SK-N-MC (cell line): ENCODE data around the gene AGPAT2.

ENCODE experiments used
- DNase-seq: peaks from one replicate; pipeline ENCODE4 v3.0.0-alpha.2; 2011; ENCODE audit warnings: low read depth, low spot score
- H3K27ac ChIP-seq: fragments of 200-600 bp; sonication (generic); 2 replicates; pipeline ENCODE4 v1.5.1; 2016; ENCODE audit warnings: mixed run types
- H3K36me3 ChIP-seq: fragments of 200-600 bp; sonication (generic); 2 replicates; pipeline ENCODE4 v1.6.1; 2017; ENCODE audit warnings: antibody characterized with exemption, low read length, mixed read lengths; ENCODE audit not compliant: insufficient read depth
- H3K4me3 ChIP-seq: fragments of 200-600 bp; sonication (generic); 2 replicates; pipeline ENCODE4 v1.5.1; 2016
- H3K9ac ChIP-seq: fragments of 200-600 bp; sonication (generic); 2 replicates; pipeline ENCODE4 v1.8.0; 2017; ENCODE audit warnings: mixed run types, mixed read lengths; ENCODE audit not compliant: insufficient read length
- H3K9me3 ChIP-seq: fragments of 200-600 bp; sonication (generic); 2 replicates; pipeline ENCODE4 v1.6.1; 2017; ENCODE audit warnings: low read depth, mild to moderate bottlenecking, antibody characterized with exemption, low read length, moderate library complexity, mixed read lengths
- EZH2 ChIP-seq: fragments of 200-600 bp; sonication (generic); IDR thresholded peaks from one replicate; pipeline ENCODE4 v1.6.1; 2017; ENCODE audit warnings: antibody characterized with exemption
- FOXP2 ChIP-seq: optimal IDR thresholded peaks from 2 replicates; pipeline ENCODE3; 2011; ENCODE audit warnings: mild to moderate bottlenecking, moderate library complexity; ENCODE audit not compliant: insufficient read depth; ENCODE audit errors: extremely low read length, control extremely low read depth
- POLR2AphosphoS5 ChIP-seq: IDR thresholded peaks from 2 replicates; pipeline ENCODE4 v1.6.1; 2012; ENCODE audit warnings: mild to moderate bottlenecking, low read depth, low read length, borderline replicate concordance

AGPAT2 gene

DNA sequence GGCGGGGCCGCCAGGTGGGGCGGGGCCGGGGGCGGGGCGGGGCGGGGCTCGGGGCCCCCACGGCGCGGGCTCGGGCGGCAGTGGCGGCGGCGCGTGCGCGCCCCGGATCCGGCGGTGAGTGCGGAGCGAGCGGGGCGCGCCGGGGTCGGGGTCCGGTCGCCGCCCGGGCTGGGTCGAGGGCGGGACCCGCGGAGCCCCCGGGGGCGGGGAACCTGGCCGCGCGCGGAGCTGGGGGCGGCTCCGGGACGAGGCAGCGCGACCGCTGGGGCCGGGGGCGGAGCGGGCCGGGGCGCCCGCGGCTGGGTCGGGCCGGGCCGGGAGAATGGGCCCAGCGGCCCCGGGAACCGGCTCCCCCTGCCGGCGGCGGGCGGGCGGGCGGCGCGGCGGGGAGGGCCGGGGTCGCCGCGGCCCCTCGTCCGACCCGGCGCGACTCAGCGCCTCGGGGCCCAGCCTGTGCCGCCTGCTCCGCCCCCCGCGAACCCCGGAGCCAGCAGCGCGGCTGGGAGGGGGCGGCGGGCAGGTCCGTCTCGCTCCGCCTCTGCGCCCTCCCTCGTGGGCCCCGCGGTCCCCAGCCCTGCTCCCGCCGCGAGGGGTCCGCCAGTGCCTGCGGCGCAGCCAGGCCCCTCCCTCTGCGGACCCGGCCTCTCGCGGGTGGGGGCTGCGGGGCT, 21.4 kb downstream of the AGPAT2 start:
- Histone ChIP-seq H3K4me3 (peak overlapping the region; percentile 76), H3K9me3 (no peaks in the 10 kb centered on the region), H3K9ac (peak overlapping the region; percentile 65), H3K27ac (no peak overlapping the region), H3K36me3 (no peaks in the 10 kb centered on the region)
- no peak for TF ChIP-seq POLR2AphosphoS5
- TF ChIP-seq FOXP2 = no peak
- TF ChIP-seq EZH2 = no peak
- no peak for DNase-seq

DNA sequence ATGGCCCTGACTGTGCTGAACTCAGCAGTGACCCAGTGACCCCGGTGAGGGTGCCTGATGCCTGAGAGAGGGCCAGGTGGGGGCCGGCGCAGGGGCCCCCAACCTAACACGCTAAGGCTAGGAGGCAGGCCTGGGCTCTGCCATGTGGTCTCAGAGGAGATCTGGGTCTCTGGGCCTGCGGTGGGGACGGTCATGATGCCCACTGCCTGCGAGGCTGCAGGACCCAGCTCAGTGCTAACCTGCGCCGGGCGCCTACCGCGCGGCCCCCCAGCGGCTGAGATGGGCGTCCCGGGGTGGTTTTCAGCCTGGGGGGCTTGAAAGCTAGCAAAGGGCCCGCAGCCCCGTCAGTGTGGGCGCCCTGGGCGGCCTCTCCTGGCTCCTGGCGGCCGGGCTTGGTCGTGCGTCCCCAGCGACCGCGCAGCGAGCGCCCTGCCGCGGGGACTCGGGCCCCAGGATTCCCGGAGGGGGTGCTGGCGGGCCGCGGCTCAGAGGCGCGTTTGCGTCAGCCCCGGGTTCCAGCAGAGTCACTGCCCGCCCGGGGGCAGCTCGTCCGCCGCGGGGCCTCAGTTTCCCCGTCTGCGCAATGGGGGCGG, 22.1 kb downstream of the AGPAT2 start:
- Histone ChIP-seq H3K36me3 (no peaks in the 10 kb centered on the region), H3K9me3 (no peaks in the 10 kb centered on the region), H3K27ac (no peak overlapping the region), H3K9ac (no peak overlapping the region), H3K4me3 (peak overlapping the region; percentile 49; the same call in 1 of the 2 replicates)
- no peak for DNase-seq
- no peak for TF ChIP-seq POLR2AphosphoS5
- no peak for TF ChIP-seq FOXP2
- no peak for TF ChIP-seq EZH2

DNA sequence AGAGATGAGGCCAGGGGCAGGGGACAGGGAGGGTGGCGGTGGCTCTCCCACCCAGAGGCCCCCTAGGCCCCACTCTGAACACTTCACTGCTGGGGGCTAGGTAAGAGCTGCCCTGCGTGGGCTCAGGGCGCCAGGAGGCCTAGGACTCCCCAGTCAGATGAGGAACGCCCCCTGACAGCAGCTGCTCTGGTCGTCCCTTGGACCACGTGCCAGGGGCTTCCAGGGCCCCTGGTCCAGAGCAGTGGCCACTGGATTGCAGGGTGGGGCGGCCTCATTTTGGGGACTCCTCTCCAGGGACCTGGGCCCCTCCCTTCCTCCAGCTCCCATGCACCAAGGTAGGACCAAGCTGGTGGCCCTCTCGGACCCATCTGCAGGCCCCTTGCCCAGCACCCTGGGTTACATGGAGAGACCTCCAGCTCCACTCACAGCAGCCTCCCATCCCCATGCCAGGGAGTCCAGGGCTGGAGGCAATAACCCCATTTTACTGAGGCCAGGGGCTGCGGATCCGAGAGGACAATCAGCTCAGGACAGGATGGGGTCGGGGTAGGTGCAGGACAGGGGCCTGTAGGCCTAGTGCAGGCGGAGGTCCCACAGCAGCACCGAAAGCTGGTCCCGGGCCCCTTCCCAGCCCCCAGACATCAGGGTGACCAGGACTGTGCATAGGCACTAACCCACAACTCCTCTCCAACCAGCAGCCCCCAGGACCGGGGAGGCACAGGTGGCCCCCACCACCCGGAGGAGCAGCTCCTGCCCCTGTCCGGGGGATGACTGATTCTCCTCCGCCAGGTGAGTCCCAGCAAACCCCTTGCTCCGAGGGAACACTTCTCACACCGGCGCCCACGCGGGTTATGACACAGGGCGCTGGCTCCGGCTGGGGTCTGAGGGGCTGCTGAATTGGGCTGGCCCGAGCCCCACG, 23.0 kb downstream of the AGPAT2 start:
- Histone ChIP-seq H3K9me3 (no peaks in the 10 kb centered on the region), H3K27ac (no peak overlapping the region), H3K36me3 (no peaks in the 10 kb centered on the region), H3K4me3 (no peak overlapping the region), H3K9ac (no peak overlapping the region)
- TF ChIP-seq FOXP2 = no peak
- TF ChIP-seq EZH2 = no peak
- TF ChIP-seq POLR2AphosphoS5 = no peak
- no peak for DNase-seq

DNA sequence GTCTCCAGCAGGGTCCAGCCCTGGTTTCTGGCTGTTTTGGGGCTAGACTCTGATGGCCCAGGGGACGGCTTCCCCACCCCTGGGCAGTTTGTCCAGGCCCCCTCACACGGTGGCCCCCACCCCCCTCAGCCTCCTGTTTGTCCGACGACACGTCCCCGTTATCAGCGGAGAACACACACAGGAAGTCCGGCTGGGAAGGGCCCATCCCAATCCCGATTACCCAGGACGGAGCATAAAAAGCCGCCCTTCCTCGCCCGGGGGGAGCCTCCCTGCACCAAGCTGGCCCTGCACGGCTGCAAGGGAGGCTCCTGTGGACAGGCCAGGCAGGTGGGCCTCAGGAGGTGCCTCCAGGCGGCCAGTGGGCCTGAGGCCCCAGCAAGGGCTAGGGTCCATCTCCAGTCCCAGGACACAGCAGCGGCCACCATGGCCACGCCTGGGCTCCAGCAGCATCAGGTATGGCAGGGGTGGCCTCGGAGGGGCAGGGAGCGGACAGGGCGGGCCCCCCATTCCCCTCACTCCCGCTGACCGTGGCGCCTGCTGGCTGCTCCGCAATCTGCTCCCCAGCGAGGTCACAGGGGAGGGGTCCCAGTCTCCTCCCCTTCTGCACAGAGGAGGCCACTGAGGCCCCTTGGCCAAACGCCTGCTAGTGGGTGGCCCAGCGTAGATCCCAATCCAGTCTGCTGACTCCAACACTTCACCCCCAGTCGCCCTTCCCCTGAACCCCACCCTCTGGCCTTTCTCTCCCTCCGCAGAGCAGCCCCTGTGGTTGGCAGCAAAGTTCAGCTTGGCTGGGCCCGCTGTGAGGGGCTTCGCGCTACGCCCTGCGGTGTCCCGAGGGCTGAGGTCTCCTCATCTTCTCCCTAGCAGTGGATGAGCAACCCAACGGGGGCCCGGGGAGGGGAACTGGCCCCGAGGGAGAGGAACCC, 24.3 kb downstream of the AGPAT2 start, which contains the start of gene EGFL7:
EGFL7 (plus strand) TSS at position 261 of the 926 bp plus-strand sequence. CDS start 5,367 bp downstream, outside the sequence.
- H3K9me3 ChIP-seq = no peaks in the 10 kb centered on the region
- H3K4me3 ChIP-seq = no peak within 1 kb of the TSS
- H3K36me3 ChIP-seq = no peaks in the 10 kb centered on the region
- no peak for DNase-seq
- no peak within 1 kb of the TSS for H3K9ac ChIP-seq
- H3K27ac ChIP-seq = no peak within 1 kb of the TSS
- TF ChIP-seq FOXP2 = no peak
- no peak for TF ChIP-seq EZH2
- TF ChIP-seq POLR2AphosphoS5 = no peak

DNA sequence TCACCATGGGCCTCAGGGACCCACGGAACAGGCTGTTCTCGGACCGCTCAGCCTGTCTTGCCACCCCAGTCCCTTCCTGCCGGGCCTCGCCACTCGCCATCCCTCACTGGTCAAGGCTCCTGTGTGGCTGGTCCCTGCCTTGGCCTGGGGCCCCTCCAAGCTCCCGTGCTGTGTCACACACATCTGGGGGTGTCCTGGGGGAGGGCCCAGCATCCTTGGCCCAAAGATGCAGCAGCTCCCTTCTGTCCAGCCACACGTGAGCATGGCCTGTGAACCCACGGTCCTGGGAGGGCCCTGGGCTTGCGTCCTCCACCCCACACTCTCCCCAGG, 25.0 kb downstream of the AGPAT2 start:
- Histone ChIP-seq H3K9ac (no peak overlapping the region), H3K9me3 (no peaks in the 10 kb centered on the region), H3K36me3 (no peaks in the 10 kb centered on the region), H3K27ac (no peak overlapping the region), H3K4me3 (no peak overlapping the region)
- TF ChIP-seq EZH2 (no peak), FOXP2 (no peak), POLR2AphosphoS5 (no peak)
- no peak for DNase-seq

DNA sequence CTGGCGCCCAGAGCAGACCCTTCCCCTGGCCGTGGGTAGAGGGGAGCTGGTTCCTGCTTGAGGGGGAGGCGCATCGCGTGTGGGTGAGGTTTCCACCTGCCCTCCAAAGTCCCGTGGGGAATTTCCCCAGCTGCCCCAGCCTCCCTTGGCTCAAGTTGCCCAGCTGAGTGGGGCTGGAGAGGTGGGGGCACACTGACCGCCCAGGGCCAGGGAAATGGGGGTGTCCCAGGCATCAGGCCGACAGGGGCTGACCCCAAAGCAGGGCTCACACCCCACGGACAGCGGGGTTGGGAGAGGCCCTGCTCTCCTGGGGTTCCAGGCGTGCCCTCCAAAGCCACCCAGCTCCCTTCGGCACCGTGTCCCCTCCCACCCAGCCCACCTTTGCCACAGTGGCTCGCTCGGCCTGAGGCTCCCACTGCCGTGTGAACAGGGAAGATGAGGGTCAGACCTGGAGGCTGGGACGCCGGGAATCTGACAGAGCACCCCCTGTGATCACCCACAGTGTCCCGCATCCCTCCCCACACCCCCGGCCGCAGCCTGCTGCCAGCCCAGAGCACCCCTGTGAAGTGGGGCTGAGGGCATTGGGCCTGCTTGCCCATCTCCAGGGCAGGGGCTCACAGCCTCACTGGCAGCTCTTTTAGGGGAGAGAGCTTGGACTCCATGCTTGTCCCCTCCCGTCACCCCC, 25.5 kb downstream of the AGPAT2 start:
- no peak for DNase-seq
- no peak overlapping the region for H3K27ac ChIP-seq
- TF ChIP-seq FOXP2 (no peak), EZH2 (no peak), POLR2AphosphoS5 (no peak)
- H3K4me3 ChIP-seq = no peak overlapping the region
- no peak overlapping the region for H3K9ac ChIP-seq
- no peaks in the 10 kb centered on the region for H3K36me3 ChIP-seq
- H3K9me3 ChIP-seq = no peaks in the 10 kb centered on the region

DNA sequence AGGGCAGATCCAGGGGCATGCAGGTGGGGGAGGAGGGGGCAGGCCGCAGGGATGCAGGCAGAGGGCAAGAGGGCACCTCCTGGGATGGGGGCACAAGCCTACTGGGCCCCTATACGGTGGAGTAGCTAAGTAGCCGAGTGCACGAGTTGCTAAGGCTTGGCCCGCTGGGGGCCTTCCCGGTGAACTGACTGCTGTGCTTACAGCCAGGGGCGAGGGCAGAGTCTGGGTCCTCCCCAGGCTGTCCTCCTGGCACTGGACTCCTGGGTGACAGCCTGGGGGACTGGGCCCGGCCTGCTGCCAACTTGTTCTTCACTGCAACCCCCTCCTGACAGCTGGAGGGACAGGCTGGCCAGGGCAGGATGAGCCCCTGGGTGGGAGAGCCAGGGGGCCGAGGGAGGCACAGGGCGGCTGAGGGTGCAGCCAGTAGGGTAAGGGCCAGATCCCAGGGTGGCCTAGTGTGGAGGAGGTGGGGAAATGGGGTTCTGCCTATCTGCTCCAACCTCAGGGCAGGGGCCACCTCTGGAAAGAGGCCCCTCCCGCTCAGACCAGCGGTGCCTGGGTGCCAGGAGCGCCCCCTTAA, 26.2 kb downstream of the AGPAT2 start:
- no peak overlapping the region for H3K4me3 ChIP-seq
- no peak overlapping the region for H3K9ac ChIP-seq
- H3K36me3 ChIP-seq = no peaks in the 10 kb centered on the region
- no peaks in the 10 kb centered on the region for H3K9me3 ChIP-seq
- H3K27ac ChIP-seq = no peak overlapping the region
- no peak for DNase-seq
- no peak for TF ChIP-seq POLR2AphosphoS5
- TF ChIP-seq EZH2 = no peak
